GM04503 (cell line): ENCODE measurements around the gene FAM227A.
"Not testable (repeated sequence)": the region's sequence is repeated elsewhere in the genome, so short reads cannot be mapped to it uniquely, and the experiment has no call there.

Source experiments
- DNase-seq: peaks from one replicate; pipeline ENCODE4 v3.0.0-alpha.2; 2012; ENCODE audit warnings: low read depth

Gene FAM227A

DNA sequence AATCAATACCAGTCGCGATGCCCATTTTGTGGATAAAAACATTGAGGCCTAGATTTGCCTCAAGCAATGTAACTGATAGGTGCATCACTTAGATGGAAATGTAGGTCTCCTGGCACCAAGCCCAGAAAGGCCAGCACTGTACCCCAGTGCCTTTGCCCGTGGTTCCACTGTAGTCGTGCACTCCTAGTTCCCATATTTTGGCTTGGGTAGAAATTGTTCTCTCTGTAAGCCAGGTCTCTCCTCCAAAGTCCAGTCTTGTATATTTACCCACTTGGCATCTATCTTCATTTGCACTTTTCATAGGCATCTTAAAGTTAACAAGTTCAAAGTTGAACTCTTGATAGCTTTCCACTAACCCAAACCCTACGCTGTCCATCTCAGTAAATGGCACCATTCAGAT lies 44.6 kb downstream of the FAM227A start:
- DNase-seq: no peak

DNA sequence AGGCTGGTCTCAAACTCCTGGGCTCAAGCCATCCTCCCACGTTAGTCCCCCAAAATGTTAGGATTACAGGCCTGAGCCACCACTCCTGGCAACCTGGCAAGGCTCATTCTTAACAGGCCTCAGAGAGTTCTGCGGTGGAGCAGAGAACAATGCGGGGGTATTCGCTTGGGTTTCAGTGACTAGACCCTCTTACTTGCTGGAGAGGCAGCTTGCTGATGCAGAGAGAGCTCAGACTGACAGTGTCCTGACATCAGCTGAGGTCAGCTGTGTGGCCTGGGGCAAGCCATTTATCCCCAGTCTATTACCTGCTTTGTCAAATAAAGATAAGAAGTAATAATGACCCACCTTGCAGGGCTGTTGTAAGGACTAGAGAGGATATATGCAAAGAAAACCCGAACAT lies 46.0 kb downstream of the FAM227A start:
- DNase-seq: no peak

DNA sequence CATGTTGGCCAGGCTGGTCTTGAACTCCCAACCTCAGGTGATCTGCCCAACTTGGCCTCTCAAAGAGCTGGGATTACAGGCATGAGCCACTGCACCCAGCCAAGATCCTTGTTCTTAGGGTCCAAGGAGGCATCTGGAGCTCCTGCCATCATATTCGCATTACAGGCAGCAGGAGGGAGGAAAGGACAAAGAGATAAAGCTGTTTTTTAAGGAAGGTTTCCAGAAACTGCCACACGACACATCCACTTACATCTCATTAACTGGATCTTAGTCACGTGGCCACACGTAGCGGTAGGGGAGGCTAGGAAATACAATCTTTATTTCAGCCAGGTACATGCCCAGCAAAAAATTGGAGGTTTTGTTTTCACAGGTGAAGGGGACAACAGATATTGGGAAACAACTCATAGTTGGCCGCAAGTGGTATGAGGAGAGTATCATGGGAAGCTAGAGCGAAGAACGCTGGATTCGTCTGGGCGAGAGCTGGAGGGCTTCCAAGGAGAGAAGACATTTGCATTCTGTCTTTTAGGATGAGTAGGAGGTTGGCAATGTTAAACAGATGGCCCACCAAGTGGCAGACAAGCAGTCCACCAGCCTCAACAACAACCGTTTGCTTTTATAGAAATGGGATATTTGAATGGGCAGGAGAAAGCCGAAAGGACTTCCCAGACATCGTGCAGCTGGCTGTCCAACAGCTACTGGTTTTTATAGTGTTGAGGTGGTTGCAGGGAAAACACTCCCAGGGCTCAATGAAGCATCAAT lies 47.0 kb downstream of the FAM227A start:
- DNase-seq: no peak

DNA sequence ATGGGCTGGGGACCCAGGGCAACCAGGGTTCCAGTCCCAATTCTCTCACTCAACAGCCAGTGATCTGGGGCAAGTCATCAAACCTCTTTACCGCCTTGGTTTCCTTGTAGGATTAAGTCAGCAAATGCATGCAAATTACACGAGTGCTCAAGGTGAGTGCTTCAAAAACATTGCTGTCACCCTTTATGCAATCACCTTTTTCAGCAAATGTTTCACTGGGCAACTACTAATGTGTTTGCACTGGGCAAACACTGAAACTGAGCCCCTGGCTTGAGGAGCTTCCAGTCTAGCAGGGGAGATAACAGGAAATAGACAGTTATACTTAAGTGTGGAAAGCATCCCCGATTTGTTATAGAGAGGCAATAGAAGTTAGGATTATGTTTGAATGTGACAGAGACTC lies 48.5 kb downstream of the FAM227A start:
- no peak for DNase-seq

DNA sequence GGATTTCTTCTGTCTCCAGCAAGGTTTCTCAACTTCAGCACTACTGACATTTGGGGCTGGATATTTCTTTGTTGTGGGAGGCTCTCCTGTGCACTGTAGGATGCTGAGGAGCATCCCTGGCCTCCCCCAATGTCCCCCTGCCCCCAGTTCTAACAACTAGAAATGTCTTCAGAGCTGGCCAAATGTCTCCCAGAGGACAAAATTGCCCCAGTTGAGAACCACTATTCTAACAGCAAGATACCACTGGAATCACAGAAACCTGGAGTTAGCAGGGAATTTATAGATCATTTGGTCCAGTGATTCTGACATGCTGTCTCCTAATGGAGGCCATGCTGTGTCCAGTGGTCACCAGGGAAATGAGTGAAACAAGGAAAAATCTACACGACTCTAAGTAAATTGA lies 54.0 kb downstream of the FAM227A start:
- no peak for DNase-seq

DNA sequence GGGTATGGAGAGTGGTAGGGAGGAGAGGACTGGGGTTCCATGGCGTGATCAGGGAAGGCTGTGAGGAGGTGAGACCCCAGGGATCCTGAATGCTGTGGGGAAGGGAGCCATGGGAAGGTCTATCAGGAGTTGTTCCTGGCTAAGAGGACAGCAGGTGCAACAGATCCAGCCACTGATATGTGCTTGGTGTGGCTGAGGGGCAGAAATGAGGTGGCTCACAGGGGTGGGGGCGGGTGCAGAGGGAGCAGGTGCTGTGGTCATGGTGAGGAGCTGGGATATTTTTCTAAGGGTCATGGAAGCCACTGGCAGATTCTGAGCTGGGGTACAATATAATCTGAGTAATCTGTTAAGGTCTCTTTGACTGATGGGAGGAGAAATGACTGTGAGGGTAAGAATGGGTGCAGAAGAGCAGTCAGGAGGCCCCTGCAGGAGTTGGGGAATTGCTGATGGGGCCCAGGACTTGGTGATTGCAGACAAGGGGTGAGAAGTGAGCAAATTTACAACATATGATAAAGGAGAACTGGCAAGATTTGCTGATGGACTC lies 54.9 kb downstream of the FAM227A start:
- DNase-seq: no peak

DNA sequence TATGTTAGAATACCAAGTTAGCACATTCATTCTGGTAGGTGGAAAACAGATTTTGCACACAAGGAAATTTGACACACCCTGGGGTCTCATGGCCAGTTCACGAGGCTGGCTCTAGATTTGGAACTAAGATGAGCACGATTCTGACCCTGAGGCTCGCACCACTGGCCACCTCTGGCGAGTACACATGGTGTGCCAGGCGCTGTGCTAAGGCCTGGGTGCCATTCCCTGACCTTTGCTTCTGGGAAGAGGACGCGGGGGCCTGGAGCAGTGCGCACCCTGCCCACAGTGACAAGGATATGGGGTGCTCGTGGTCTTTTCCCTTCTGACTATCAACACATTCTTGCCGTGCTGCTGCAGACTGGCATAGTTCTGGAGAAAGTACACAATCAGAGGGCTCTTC lies 56.7 kb downstream of the FAM227A start:
- DNase-seq: no peak

DNA sequence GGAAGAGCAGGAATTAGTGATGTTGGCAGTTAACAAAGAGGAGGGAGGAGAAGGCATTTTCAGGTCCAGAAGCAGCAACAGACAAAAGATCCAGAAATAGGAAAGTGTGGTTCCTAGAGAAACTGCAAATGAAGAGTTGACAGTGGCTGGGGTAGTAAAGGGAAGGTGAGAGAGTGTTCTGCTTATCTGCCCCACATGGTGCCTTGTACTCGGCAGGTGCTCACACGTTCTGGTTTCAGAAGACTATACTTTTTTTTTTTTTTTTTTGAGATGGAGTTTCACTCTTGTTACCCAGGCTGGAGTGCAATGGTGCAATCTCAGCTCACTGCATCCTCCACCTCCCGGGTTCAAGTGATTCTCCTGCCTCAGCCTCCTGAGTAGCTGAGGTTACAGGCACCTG lies 73.3 kb downstream of the FAM227A start:
- DNase-seq: not testable (repeated sequence)

DNA sequence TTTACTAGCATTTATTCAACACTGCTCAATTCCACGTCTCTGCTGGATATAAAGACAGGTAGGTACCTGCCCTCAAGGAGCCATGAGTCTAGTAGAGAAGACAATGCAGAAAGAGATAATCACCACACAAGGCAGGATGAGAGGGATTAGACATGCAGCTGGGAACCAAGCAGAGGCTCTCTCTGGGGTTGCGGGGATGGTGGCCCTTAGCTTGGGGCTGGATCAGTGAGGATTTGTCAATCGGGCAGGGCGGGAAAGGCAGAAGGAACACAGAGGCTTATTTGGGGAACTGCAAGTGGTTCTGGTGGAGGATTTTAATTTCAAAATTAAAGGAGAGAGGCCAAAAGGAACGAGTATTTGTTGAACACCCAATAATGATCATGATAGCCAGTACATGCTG lies 77.7 kb downstream of the FAM227A start:
- no peak for DNase-seq

DNA sequence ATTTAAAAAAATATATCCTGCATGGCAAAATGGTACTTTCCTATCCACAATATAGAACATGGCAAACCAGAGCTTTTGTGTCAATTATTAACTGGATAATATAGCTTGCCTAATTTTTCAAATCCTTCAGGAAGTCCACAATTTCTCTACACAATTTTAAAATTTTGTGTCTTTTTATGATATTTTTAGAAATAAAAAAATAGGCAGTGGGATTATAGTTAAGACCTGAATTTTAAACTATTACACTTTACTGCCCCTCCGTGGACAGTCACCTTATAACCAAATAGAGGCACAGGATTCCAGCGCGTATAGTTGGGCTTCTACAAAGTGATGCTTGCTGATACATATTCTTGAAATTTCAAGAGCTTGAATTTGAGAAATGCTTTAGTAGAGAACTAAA lies 84.1 kb downstream of the FAM227A start:
- DNase-seq: no peak

DNA sequence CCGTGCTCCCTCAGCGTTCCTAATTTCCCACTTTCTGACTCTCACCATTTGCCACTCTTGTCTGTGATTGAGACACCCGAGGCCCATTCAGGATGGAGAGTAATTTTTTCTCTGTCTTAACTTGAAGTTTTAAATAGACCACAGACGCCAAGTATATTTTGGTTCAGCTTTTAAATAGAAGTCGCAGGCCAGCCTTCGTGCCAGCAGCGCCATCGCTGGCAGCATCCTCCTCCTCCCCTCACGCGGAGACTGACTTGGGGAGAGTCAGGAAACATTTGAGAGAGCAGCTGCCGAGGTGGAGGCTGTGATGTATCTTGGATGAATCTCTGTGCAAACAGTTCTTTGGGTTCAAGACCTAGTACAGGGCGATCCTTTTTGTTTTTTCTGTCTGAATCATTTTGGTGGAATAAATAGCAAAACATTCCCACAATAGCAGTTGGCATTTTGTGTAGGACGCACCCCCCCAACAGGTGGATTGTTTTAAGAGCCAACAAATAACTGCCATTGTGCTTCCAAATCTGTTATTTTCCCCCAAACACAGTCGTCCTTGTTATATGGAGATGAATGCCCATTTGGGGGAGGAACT lies 85.3 kb downstream of the FAM227A start:
- no peak for DNase-seq

DNA sequence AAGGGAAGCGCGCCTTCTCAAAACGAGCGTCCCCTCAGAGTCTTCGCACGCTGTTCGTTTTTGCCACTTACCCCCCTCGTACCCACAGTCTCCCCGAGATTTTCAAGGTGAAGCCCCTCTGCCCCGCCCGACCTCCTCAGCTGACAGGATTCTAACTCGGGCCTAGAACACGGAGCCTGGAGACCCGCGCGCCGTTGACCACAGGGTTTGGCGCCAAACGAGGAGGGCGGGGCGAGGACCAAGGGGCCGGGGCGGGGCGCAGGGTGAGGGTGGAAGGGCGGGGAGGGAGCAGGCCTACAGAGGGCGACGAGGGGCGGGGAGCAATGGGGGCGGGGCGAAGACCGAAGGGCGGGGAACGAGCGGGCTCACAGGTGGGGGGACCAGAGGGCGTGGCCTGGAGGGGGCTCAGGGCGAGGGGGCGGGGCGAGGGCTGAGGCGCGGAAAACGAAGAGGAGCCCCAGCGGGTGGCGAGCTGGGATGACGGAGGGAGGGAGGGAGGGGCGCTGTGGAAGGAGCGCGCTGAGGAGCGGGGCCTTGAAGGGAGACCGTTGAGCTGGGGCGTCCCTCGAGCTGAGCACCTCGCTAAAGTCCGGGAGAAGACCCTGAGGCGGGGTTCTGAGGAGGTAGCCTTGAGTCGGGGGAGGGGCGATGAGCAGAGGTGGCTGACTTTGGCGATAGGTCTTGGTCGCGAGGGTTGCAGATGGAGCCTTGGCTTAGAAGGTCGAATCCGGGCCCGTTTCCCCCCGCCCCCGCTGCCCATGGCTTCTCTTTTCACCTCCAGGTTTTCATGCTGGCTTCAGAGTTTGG lies 86.0 kb downstream of the FAM227A start, which contains the start of gene DMC1:
Gene DMC1, minus strand, starts transcription at position 212 of the 807 bp plus-strand sequence. CDS start 1,927 bp downstream, outside the sequence.
- DNase-seq: no peak

DNA sequence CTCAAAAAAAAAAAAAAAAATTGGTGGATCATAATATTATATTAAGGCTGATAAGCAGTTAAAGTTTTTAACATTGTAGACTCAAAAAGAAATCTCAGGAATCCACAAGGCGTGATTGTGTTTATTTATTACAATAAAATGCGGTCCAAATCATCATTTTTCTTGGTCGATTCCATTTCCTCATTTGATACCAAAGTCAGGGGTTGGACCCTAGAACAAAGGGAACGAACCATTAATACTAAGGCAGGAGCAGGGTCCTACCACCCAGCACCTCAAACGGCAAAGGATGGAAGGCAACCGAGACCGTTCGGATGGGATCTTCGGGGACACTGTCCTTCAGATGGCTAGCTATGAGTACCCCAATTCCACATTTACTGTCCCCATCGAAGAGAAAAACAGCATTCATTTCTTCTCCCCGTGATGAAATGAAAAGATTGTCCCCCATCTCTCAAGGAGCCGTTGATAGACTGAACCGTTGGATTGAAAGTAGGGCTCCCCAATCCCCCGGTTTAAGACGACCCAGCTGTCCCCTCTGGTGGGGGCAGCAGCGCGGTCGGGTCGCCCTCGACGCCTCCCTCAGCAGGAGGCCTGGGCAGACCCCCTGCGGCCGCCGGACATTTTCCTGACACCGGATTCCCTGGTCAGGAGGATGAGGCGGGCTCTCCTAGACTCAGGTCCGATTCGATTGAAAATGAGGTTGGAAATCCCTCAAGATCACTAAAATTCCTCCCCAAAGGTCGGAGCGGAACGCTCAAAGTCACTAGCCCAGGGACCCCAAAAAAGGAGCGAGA lies 86.8 kb downstream of the FAM227A start:
- no peak for DNase-seq

DNA sequence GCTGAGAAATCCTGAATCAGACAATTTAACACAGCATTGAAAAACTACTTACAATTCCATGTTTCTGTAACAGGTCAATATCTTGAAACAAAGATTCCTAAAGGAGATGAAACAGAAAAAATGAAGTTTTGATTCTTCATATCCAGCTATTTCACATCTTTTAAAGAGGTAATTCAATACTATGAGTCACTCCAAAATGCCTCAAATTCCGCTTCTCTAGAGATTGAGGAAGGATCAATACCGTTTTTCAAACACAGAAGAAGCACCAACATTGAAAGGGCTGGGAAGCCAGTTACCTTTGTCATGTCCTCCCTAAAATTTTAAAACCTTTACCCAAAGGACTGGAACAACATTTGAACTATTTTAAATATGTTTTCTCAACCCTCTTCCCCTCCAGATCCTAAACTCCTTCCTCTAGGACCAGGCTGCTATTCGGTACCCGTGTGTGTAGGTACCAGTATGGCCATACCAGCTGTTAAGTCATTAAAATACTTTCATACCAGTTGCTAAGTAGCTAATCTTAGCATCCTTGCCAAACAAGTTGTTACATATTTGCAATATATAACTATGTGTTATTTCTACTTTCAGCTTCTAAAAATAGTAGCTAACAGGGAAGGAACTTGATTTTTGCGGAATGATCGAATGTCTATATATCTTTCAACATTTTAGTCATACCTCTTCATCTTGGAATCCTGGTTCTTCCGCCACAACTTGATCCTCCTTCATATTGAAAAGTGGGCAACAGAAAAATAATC lies 88.5 kb downstream of the FAM227A start:
- DNase-seq: no peak

DNA sequence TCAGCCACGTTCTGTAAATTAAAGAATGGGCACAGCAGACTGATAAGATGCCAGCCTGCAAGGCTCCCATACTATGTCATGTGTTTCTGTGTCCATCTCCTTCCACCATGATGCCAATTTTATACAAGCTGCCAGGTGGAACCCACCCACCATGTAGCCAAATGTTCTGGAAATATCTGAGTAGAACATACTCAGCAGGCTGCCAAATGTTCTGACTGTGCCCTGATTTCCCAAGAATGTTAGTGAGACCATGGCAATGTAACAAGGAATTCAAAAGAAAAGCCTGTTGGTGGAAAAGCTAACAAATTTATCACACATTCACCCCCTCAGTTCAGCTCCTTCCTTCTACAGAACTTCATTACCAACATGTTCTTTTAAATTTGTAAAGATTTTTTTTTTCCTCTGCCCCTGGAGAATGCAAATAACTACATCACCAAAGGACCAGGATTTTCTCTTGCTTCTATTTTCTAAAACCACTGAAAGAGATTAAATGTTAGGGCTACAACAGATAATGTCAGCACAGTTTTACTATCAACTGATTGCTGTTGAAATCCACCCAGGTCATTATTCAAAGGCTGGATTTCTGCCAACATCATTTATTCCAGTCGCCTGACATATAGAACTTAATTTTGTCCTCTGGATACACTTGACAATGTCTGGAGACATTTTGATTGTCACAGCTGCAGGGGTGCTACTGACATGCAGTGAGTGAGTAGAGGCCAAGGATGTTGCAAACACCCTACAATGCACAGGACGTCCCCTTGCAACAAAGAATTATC lies 89.3 kb downstream of the FAM227A start:
- no peak for DNase-seq

DNA sequence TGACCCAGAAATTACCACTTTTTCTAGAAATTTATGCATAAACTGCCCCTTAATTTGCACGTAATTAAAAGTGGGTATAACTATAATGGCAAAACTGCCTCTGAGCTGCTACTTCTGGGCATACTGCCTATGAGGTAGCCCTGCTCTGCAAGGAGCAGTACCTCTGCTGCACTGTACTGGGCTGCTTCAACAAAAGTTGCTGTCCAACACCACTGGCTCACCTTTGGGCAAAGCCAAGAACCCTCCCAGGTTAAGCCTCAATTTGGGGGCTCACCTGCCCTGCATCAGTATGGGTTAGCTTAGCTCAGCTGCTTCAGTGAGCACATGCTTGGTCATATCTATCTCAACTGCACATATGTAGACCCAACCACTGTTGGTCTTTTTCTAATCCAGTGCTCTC lies 90.8 kb downstream of the FAM227A start:
- DNase-seq: no peak

DNA sequence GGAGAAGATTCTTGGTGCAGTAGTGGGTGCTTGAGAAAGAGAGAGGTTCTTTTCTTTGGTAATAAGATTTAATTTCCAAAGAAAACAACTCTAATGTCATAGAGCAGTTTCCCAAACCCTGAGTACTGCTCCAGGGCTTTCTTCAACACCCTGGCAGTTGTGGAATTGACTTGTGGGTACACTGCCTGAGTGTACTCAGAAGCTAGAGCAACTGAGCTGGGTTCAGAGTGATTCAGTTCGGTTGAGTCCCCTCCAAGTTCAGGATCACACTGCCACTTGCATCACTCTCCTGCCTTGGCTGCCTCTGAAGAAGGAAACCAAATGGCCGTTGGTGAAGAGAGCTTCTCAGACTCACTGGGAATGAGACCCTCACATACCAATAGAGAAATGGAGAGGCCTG lies 91.5 kb downstream of the FAM227A start:
- DNase-seq: no peak

DNA sequence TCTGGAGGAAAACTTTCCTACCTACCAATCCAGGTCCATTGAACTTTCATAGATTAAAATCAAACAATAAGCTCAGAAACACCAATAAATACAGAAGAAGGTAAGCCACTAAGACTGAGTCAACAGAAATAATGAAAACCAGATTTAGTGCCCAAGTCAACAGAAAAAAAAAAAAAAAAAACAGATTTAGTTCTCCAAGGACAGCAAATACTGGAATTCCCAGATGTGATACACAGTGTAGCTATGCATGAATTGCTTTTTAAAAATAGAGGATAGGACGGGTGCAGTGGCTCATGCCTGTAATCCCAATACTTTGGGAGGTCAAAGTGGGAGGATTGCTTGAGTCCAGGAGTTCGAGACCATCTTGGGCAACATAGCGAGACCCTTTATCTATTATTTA lies 101.9 kb downstream of the FAM227A start:
- DNase-seq: peak; percentile 83

DNA sequence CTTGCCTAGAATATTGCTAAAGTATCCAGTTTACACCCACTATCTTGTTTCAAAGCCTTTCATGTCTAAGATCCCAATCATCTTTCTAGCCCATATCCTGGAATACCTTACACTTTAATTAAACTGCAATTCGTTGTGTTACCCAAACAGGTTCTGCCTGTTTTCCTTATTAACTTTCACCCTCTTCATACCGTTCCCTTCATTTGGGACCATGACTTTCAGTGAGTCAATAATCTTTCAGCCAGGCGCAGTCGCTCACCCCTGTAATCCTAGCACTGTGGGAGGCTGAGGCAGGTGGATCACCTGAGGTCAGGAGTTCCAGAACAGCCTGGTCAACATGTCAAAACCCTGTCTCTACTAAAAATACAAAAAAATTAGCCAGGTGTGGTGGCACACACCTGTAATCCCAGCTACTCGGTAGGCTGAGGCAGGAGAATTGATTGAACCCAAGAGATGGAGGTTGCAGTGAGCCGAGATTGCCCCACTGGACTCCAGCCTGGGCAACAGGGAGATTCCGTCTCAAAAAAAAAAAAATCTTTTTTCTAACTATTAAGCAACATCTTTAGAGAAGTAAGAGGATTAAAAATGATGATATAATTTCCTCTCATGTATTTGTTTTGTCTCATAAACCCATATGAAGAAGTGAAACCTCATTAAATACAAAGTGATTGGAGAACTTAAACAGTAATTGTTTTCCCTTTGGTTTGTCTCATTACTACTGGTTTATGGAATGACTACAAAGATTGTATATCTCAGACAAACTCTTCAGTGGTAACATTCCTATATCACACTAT lies 106.9 kb downstream of the FAM227A start:
- no peak for DNase-seq

DNA sequence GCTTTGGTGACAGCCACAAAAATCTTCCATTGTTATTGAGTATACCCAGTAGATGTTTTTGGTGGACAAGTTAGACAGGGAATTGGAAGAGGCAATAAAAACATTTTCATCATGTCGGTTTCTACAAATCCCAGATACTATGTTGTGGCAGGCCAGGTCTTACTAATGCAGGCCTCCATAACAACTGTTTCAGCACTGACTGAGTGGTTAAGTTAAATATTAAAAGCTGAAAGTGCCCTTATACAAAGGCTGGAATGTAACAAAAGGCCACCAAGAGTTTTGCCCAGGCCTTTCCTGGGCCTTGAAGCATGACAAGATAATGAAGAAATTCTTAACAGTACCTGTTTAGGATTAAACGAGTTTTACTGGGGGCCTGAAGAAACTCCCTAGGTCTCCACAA lies 115.5 kb downstream of the FAM227A start:
- no peak for DNase-seq
